GM18909 (cell line): ENCODE measurements around the gene ARHGAP28.

Experiments
- ATAC-seq: cut with Tn5 transposase; IDR thresholded peaks from one replicate; pipeline ENCODE4 v1.9.1; 2021; ENCODE audit warnings: mild to moderate bottlenecking; ENCODE audit not compliant: unreplicated experiment, poor library complexity

ARHGAP28 gene

GRCh38 chr18:6949800-6950586 lies 220.5 kb downstream of the ARHGAP28 start:
- ATAC-seq: no peak

DNA sequence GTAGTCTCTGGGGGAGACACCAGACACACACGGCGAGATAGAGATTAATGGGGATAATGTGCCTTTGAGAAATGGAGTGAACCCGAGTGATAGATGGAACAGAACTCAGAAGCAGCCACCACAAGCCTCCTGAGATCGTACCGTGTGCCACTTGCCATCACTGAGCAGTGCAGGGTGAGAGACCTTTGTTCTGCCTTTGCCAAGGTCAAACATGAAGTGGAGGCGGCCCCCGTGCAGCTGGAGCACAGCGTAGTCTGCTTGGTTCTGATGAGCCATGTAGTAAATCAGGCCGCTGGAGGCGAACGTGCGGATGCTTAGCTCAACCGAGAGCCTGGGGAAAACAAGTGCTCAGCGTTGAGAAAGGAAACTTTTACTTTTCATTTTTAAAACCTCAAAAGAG lies 221.1 kb downstream of the ARHGAP28 start:
- no peak for ATAC-seq

DNA sequence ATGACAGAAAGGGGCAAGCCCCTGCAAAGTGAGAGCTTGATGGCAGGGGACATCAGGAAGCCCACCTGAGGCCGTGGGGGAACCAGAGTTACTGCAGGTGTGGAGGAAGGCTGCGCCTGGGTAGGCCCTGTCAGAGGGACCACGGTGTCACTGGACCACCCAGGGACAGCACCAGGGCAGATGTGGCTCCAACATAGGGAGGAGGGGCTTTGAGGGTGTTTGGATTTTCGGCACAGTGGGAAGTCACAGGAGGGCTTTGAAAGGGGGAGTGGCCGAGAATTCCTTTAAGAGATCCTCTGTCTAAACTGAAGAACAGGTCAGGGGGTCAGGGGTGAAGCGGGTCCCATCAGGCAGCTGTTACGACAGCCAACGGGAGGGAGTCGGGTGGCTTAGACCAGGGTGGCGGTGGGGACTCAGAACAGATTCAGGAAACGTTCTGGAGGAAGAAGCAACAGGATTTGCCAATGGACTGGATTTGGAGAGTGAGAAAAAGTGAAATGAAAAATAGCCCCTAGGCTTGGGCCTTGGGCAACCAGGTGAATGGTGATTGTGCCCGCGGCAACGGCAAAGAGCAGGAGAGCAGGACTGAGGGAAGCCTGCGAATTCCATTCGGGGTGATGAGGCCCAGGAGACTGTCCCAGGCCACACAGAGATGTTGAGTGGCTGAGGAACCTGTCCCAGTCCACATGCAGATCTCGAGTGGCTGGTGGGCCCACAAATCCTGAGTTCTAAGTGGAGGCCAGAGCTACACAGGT lies 222.0 kb downstream of the ARHGAP28 start:
- ATAC-seq: no peak

- no peak for ATAC-seq
Observed at GRCh38 chr18:6954501-6954900, 225.0 kb downstream of the ARHGAP28 start.

DNA sequence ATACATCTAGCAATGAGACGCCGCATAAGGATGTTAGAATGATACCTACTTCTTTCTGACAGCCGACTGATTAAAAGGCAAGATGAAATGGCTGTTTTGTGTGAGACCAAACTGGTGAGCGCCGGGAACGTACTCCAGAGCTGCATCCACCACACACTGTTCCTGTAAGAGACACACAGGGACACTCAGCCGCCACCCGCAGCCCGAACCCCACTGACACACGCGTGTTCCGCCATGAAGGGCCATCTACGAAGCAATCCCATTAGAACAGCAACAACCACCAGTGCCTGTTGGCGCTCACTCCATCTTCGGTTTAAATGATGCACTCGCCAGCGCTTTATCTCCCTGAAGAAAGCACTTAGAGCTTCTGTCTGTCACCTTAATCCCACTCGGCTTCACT lies 225.8 kb downstream of the ARHGAP28 start:
- ATAC-seq: no peak

DNA sequence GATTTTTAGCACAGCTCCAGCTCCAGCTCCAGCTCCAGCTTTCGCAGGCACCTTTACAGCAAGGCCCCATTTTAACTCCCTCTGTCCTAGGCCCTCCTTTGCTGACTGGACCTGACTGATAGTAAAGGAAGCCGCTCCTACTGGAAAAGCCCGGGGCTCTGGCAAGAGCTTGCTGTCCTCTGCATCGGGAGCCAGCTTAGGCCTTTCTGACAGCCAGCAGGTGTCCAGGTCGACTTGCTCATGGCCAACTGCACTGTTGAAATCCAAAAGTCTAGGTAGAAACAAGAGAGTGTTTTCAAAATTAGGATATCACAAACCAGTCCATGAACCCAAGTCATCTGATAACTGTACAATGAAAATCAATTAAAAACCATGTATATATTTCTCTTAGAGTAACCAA lies 227.0 kb downstream of the ARHGAP28 start:
- ATAC-seq: no peak

- no peak for ATAC-seq
Observed at GRCh38 chr18:6956999-6957398, 227.5 kb downstream of the ARHGAP28 start.

DNA sequence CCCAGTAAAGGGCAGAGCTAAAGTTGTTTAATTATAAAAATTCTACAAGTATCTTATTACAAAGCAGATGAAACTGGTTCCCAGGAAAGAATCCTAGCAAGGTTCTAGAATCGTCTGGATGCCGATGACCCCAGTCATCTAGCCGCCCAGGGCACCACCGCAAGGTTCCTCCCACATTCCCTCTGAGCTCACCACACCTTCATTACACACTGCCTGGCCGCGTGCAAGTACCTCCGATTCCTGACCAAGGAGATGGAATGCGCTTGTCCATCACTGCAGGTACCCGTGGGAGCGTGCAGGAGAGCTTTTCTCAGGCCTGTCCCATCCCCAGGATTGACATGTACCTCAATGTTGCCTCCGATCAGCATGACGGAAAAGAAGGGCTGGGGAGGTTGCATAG lies 229.6 kb downstream of the ARHGAP28 start:
- ATAC-seq: no peak

GRCh38 chr18:6960124-6960523 lies 230.6 kb downstream of the ARHGAP28 start:
- ATAC-seq: no peak

DNA sequence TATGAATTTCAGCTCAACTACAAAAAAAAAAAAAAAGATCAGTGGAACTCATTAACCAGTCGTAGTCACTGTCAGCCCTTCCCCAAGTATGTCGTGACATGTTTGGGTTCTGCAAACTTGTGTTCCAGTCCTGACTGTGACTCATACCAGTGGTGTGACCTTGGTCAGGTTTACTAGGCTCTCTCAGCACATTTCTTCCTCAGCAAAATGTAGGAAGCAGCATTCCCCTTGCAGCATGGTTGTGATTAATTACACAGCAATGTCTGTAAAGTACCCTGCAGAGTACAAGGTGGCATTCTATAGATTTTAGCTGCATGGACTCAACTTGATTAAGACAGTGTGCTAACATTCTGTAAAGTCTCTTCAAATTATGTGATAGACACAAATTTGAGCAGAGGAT lies 231.1 kb downstream of the ARHGAP28 start:
- ATAC-seq: no peak

- no peak for ATAC-seq
Observed at GRCh38 chr18:6961331-6961730, 231.8 kb downstream of the ARHGAP28 start.

- no peak for ATAC-seq
Observed at GRCh38 chr18:6962571-6963451, 233.3 kb downstream of the ARHGAP28 start.

- no peak for ATAC-seq
Observed at GRCh38 chr18:6963452-6964097, 234.1 kb downstream of the ARHGAP28 start.
